ENCODE results near the gene MEGF11. TPM values are rescaled to one million over a fixed set of nuclear protein-coding genes. Genes with fewer than 3 reads are reported as not detected.

The MEGF11 gene
- total RNA-seq, 1 donor from 2014 or later, result 0.06 TPM

GRCh38 chr15:65958835-65959234 lies 294.7 kb downstream of the MEGF11 start:
- no peaks in the 10 kb centered on the region for H3F3A ChIP-seq (ENCODE audit: low read depth)
- no peaks in the 10 kb centered on the region for H3K36me3 ChIP-seq
- no peaks in the 10 kb centered on the region for H3K27me3 ChIP-seq
- H3K27ac ChIP-seq, result no peak overlapping the region
- Mint-ChIP-seq H3K36me3 (no peaks in the 10 kb centered on the region), H3K9me3 (no peaks in the 10 kb centered on the region), H3K4me1 (peaks cover 6% of the 10 kb centered on the region), H3K27ac (no peak overlapping the region), H3K27me3 (ENCODE audit: insufficient read depth, low read depth) (peaks cover 8% of the 10 kb centered on the region), H3K4me3 (no peak overlapping the region)
- no peak overlapping the region for H3K4me3 ChIP-seq
- H3K9me3 ChIP-seq (ENCODE audit: low read depth), result no peaks in the 10 kb centered on the region
- H3K4me2 ChIP-seq, result no peak overlapping the region
- peaks cover 9% of the 10 kb centered on the region for H4K20me1 ChIP-seq (ENCODE audit: low read depth)
- no peak for TF ChIP-seq EZH2 (IDR thresholded peaks at IDR 0.05)
- no peak for TF ChIP-seq EZH2phosphoT487 (IDR thresholded peaks at IDR 0.05)
- TF ChIP-seq CTCF (IDR thresholded peaks at IDR 0.05), result no peak
- no peak for DNase-seq (ENCODE audit: low spot score)
- no peak overlapping the region for H2AFZ ChIP-seq (replicated peaks)
- H3K4me1 ChIP-seq, result peaks cover 3% of the 10 kb centered on the region
- H3K9ac ChIP-seq, result no peak overlapping the region
- H3K79me2 ChIP-seq (ENCODE audit: low read depth), result no peaks in the 10 kb centered on the region

- no peak overlapping the region for H3K4me2 ChIP-seq
- no peaks in the 10 kb centered on the region for H3F3A ChIP-seq (ENCODE audit: low read depth)
- no peak overlapping the region for H2AFZ ChIP-seq (replicated peaks)
- H3K27ac ChIP-seq, result no peak overlapping the region
- H3K27me3 Mint-ChIP-seq (ENCODE audit: insufficient read depth, low read depth), result peaks cover 9% of the 10 kb centered on the region
- no peak overlapping the region for H3K27ac Mint-ChIP-seq
- H3K4me1 ChIP-seq, result peaks cover 3% of the 10 kb centered on the region
- no peaks in the 10 kb centered on the region for H3K36me3 ChIP-seq
- H3K27me3 ChIP-seq, result no peaks in the 10 kb centered on the region
- H3K4me1 Mint-ChIP-seq, result peaks cover 7% of the 10 kb centered on the region
- no peaks in the 10 kb centered on the region for H3K36me3 Mint-ChIP-seq
- H4K20me1 ChIP-seq (ENCODE audit: low read depth), result peaks cover 20% of the 10 kb centered on the region
- H3K79me2 ChIP-seq (ENCODE audit: low read depth), result no peaks in the 10 kb centered on the region
- no peaks in the 10 kb centered on the region for H3K9me3 ChIP-seq (ENCODE audit: low read depth)
- DNase-seq (ENCODE audit: low spot score), result no peak
- TF ChIP-seq CTCF (IDR thresholded peaks at IDR 0.05) (no peak), EZH2 (IDR thresholded peaks at IDR 0.05) (no peak), EZH2phosphoT487 (IDR thresholded peaks at IDR 0.05) (no peak)
- no peaks in the 10 kb centered on the region for H3K9me3 Mint-ChIP-seq
- no peak overlapping the region for H3K9ac ChIP-seq
- H3K4me3 ChIP-seq, result no peak overlapping the region
- H3K4me3 Mint-ChIP-seq, result no peak overlapping the region
Measured at GRCh38 chr15:65957451-65957850, 296.1 kb downstream of the MEGF11 start.

- Histone ChIP-seq H3K9me3 (ENCODE audit: low read depth) (no peaks in the 10 kb centered on the region), H2AFZ (replicated peaks) (no peak overlapping the region), H3K79me2 (ENCODE audit: low read depth) (no peaks in the 10 kb centered on the region), H4K20me1 (ENCODE audit: low read depth) (peaks cover 20% of the 10 kb centered on the region), H3K36me3 (no peaks in the 10 kb centered on the region), H3K27ac (no peak overlapping the region), H3K4me3 (no peak overlapping the region), H3K27me3 (no peaks in the 10 kb centered on the region), H3F3A (ENCODE audit: low read depth) (no peaks in the 10 kb centered on the region), H3K4me2 (no peak overlapping the region), H3K4me1 (peaks cover 3% of the 10 kb centered on the region), H3K9ac (no peak overlapping the region)
- Mint-ChIP-seq H3K4me3 (no peak overlapping the region), H3K9me3 (no peaks in the 10 kb centered on the region), H3K36me3 (no peaks in the 10 kb centered on the region), H3K4me1 (peaks cover 7% of the 10 kb centered on the region), H3K27ac (no peak overlapping the region), H3K27me3 (ENCODE audit: insufficient read depth, low read depth) (peaks cover 9% of the 10 kb centered on the region)
- TF ChIP-seq EZH2phosphoT487 (IDR thresholded peaks at IDR 0.05), result no peak
- DNase-seq (ENCODE audit: low spot score), result no peak
Measured at GRCh38 chr15:65956899-65957298, 296.7 kb downstream of the MEGF11 start.

- Histone ChIP-seq H3K9ac (no peak overlapping the region), H3K27ac (no peak overlapping the region)
- H3K36me3 Mint-ChIP-seq, result no peaks in the 10 kb centered on the region
Measured at GRCh38 chr15:65956307-65956706, 297.2 kb downstream of the MEGF11 start.

More at GRCh38 chr15:65956307-65956706, 297.2 kb downstream of the MEGF11 start:
- Histone ChIP-seq H3K4me1 (peaks cover 3% of the 10 kb centered on the region), H3K36me3 (no peaks in the 10 kb centered on the region), H3F3A (ENCODE audit: low read depth) (no peaks in the 10 kb centered on the region), H3K9me3 (ENCODE audit: low read depth) (no peaks in the 10 kb centered on the region), H3K79me2 (ENCODE audit: low read depth) (no peaks in the 10 kb centered on the region), H4K20me1 (ENCODE audit: low read depth) (peaks cover 23% of the 10 kb centered on the region), H3K4me3 (no peak overlapping the region), H2AFZ (replicated peaks) (no peak overlapping the region), H3K27me3 (no peaks in the 10 kb centered on the region), H3K4me2 (no peak overlapping the region)
- H3K9me3 Mint-ChIP-seq, result no peaks in the 10 kb centered on the region
- DNase-seq (ENCODE audit: low spot score), result no peak
- H3K4me3 Mint-ChIP-seq, result no peak overlapping the region
- no peak overlapping the region for H3K27ac Mint-ChIP-seq
- H3K4me1 Mint-ChIP-seq, result peaks cover 7% of the 10 kb centered on the region
- peaks cover 9% of the 10 kb centered on the region for H3K27me3 Mint-ChIP-seq (ENCODE audit: insufficient read depth, low read depth)
- TF ChIP-seq EZH2 (IDR thresholded peaks at IDR 0.05), result no peak
- TF ChIP-seq CTCF (IDR thresholded peaks at IDR 0.05), result no peak
- TF ChIP-seq EZH2phosphoT487 (IDR thresholded peaks at IDR 0.05), result no peak

Data from neural progenitor cell (in vitro differentiated cells).